ENCODE data around the gene SFR1. TPM values are rescaled to one million over a fixed set of nuclear protein-coding genes. Genes with fewer than 3 reads are reported as not detected.

SFR1 gene
- total and polyA plus RNA-seq, 9 donors: 5.6 to 12.0 (median 7.9) TPM

DNA sequence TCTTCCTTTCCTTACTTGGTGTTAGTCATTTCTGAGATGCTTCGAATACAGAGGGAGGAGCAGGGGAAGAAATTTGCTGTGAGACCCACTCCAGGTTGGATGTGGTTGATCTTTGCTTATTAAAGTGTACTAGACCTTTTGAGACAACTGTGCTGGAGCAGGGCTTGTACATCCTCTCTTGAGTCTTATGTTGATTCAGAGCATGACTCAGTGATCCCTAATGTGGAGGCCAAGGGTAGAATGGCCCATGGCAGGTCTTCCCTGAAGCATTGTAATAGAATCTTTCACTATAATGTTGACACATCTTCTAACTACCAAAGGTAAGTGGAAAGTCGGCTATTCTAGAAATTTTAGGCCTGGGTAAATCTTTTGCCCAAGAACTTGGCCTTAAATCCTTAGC is 17.0 kb upstream of the SFR1 start:
- Histone ChIP-seq H3K4me1 (ENCODE audit: insufficient read depth) (no peaks in the 10 kb centered on the region), H3K27ac (no peak overlapping the region), H3K9me3 (no peaks in the 10 kb centered on the region), H3K36me3 (no peaks in the 10 kb centered on the region), H3K4me3 (no peak overlapping the region), H3K27me3 (no peaks in the 10 kb centered on the region)
- DNase-seq: no peak
- 90 to 97% (median 95%) methylated on average over 2 of the region's 2 CpGs for WGBS, 3 donors
- TF ChIP-seq EP300 (IDR thresholded peaks at IDR 0.05): no peak
- TF ChIP-seq, protein P1, sequence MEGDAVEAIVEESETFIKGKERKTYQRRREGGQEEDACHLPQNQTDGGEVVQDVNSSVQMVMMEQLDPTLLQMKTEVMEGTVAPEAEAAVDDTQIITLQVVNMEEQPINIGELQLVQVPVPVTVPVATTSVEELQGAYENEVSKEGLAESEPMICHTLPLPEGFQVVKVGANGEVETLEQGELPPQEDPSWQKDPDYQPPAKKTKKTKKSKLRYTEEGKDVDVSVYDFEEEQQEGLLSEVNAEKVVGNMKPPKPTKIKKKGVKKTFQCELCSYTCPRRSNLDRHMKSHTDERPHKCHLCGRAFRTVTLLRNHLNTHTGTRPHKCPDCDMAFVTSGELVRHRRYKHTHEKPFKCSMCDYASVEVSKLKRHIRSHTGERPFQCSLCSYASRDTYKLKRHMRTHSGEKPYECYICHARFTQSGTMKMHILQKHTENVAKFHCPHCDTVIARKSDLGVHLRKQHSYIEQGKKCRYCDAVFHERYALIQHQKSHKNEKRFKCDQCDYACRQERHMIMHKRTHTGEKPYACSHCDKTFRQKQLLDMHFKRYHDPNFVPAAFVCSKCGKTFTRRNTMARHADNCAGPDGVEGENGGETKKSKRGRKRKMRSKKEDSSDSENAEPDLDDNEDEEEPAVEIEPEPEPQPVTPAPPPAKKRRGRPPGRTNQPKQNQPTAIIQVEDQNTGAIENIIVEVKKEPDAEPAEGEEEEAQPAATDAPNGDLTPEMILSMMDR (IDR thresholded peaks at IDR 0.05): no peak
- intact Hi-C loops (cut with DNase I): no loop called here

DNA sequence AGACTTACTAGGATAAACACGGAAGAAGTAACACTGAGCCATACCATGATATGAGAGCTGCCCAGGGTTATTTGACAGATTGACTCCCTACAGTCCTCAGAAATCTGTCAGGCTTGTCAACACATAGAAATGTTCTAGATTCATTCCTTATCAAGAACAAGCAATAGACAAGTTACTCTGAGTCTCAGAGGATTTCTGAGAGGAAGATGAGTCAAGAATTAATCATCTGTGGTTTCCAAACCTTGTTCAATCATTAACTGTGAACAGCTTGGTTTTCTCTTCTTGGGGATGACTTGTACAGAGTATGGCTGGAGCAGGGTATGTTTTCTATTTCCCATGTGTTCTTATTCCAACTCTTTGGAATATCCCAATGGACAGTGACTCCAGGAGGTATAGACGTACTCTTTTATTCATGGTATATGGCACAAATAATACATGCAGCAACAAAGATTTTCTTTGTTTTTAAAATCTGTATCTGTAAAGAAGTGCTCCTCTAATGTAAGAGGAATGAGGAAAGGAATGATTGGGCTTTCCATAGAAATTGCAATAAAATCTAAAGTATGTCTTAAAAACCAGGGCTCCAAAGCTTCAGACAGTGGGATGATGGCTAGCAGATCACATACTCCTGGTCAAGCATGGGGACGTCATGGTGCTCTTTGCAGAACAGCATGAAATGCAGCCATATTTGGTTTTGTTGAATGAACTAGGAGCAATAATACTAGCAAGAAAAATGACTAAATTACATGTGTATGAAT is 11.9 kb upstream of the SFR1 start:
- DNase-seq: no peak
- no peaks in the 10 kb centered on the region for H3K4me1 ChIP-seq (ENCODE audit: insufficient read depth)
- no peak overlapping the region for H3K4me3 ChIP-seq
- H3K9me3 ChIP-seq: no peaks in the 10 kb centered on the region
- H3K36me3 ChIP-seq: no peaks in the 10 kb centered on the region
- intact Hi-C loops (cut with DNase I): no loop called here
- no peak overlapping the region for H3K27ac ChIP-seq
- no peak for TF ChIP-seq EP300 (IDR thresholded peaks at IDR 0.05)
- TF ChIP-seq, protein P1 (IDR thresholded peaks at IDR 0.05): no peak
- no peak for TF ChIP-seq POLR2A (IDR thresholded peaks at IDR 0.05)
- 53 to 68% (median 63%) methylated on average over 3 of the region's 3 CpGs for WGBS, 3 donors
- H3K27me3 ChIP-seq: no peaks in the 10 kb centered on the region

DNA sequence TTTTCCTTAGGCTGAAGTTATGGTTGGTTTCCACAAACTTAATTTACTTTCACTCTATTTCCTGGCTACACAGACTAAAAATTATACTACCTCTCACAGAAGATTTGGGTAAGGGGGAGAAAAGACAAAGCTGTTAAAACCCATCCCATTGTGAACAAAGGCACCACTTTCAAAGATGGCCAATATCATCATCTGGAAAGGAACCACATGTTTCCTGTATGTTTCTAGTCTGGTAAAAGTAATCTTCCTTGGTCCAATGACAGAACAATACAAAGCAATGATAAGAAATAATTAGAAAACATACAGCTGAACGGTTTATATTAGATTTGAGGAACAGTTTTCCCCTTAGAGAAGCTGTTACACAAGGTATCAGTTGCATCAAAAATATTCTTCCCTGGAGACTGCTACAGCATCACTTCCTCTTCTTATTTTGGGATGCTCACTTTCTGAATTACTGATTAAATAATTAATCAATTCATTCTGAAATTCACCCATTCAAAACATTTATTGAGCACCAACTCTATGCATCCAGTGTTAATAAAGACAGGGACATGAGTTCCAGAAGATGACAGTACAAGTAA is 8.5 kb upstream of the SFR1 start:
- DNase-seq: no peak
- Histone ChIP-seq H3K4me3 (no peak overlapping the region), H3K4me1 (ENCODE audit: insufficient read depth) (no peaks in the 10 kb centered on the region), H3K27me3 (no peaks in the 10 kb centered on the region), H3K9me3 (no peaks in the 10 kb centered on the region), H3K36me3 (no peaks in the 10 kb centered on the region), H3K27ac (no peak overlapping the region)
- intact Hi-C loops (cut with DNase I): no loop called here
- 10 to 30% (median 18%) methylated on average over 1 of the region's 1 CpG for WGBS, 3 donors
- TF ChIP-seq EP300 (IDR thresholded peaks at IDR 0.05) (no peak), POLR2A (IDR thresholded peaks at IDR 0.05) (no peak)
- TF ChIP-seq, protein P1 (IDR thresholded peaks at IDR 0.05): no peak

DNA sequence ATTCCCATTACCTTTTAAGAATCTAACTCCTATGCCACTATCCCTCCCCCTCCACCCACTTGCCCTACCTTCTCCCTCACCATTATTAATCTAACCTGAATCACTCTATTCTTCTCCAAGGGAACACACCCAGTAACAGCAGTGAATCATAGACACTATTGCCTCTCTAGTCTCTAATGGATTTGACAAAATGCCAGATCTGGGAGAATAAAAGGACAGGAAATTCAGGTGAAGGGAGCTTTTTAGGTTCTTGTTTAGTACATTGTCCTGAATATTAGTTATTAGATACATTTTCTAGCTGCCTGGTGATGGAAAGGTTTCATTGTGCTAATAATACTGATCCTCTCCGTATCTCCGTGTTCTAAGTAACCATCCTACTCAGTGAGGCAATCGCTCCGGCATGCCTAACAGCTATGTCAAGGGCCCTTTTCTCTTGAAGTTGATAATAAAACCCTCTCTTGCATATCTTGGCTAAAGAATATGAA is 4.1 kb upstream of the SFR1 start:
- intact Hi-C loops (cut with DNase I): no loop called here
- Histone ChIP-seq H3K27ac (no peak overlapping the region), H3K4me1 (ENCODE audit: insufficient read depth) (peaks cover 2% of the 10 kb centered on the region), H3K27me3 (no peaks in the 10 kb centered on the region), H3K36me3 (no peaks in the 10 kb centered on the region), H3K4me3 (no peak overlapping the region), H3K9me3 (no peaks in the 10 kb centered on the region)
- 93 to 95% (median 94%) methylated on average over 4 of the region's 4 CpGs for WGBS, 3 donors
- DNase-seq: no peak
- no peak for TF ChIP-seq EP300 (IDR thresholded peaks at IDR 0.05)
- TF ChIP-seq, protein P1 (IDR thresholded peaks at IDR 0.05): no peak
- no peak for TF ChIP-seq POLR2A (IDR thresholded peaks at IDR 0.05)

Measured in ovary (tissue), 9 donors.